ENCODE measurements around the gene ADGRF4. TPM values are rescaled to one million over a fixed set of nuclear protein-coding genes. Genes with fewer than 3 reads are reported as not detected.

Gene ADGRF4
- total RNA-seq, 2 donors from 2014 or later: 0.06 to 0.26 TPM

Other genes starting within 250 kb of the ADGRF4 start
- 10 to 100 TPM; 12.5 to 16.7 TPM for gene CD2AP, start 220.8 kb upstream of the ADGRF4 start, total RNA-seq
- gene OPN5, start 83.5 kb downstream of the ADGRF4 start, total RNA-seq: not detected

Measured in left cardiac atrium (tissue), 2 donors.